ENCODE data around the gene VWA7.

The VWA7 gene

GRCh38 chr6:31736021-31736767 is 40.9 kb downstream of the VWA7 start, which contains the start of gene CLIC1:
Gene CLIC1, minus strand, starts transcription at chr6:31736530. Its CDS starts 230 bp downstream, at chr6:31736300.
- no peak for DNase-seq (ENCODE audit: low read depth)
- H3K4me3 ChIP-seq (ENCODE audit: low read length): peak within 1 kb of the TSS; percentile 81
- no peak for TF ChIP-seq CTCF (conservative IDR thresholded peaks at IDR 0.05; ENCODE audit: low read depth, low read length)

GRCh38 chr6:31734821-31735406 is 42.2 kb downstream of the VWA7 start:
- peak overlapping the region; percentile 81 for H3K4me3 ChIP-seq (ENCODE audit: low read length)
- DNase-seq (ENCODE audit: low read depth): no peak
- no peak for TF ChIP-seq CTCF (conservative IDR thresholded peaks at IDR 0.05; ENCODE audit: low read depth, low read length)

- TF ChIP-seq CTCF (conservative IDR thresholded peaks at IDR 0.05; ENCODE audit: low read depth, low read length): no peak
- DNase-seq (ENCODE audit: low read depth): no peak
- H3K4me3 ChIP-seq (ENCODE audit: low read length): peak overlapping the region; percentile 81
These were observed 42.8 kb downstream of the VWA7 start for GRCh38 chr6:31734247-31734820.

GRCh38 chr6:31733734-31734133 is 43.4 kb downstream of the VWA7 start:
- DNase-seq (ENCODE audit: low read depth): no peak
- peak overlapping the region; percentile 81 for H3K4me3 ChIP-seq (ENCODE audit: low read length)
- no peak for TF ChIP-seq CTCF (conservative IDR thresholded peaks at IDR 0.05; ENCODE audit: low read depth, low read length)

GRCh38 chr6:31732029-31732428 is 45.1 kb downstream of the VWA7 start:
- DNase-seq (ENCODE audit: low read depth): no peak
- no peak overlapping the region for H3K4me3 ChIP-seq (ENCODE audit: low read length)
- no peak for TF ChIP-seq CTCF (conservative IDR thresholded peaks at IDR 0.05; ENCODE audit: low read depth, low read length)

GRCh38 chr6:31730631-31731086 is 46.5 kb downstream of the VWA7 start:
- DNase-seq (ENCODE audit: low read depth): no peak
- H3K4me3 ChIP-seq (ENCODE audit: low read length): peak overlapping the region; percentile 72
- TF ChIP-seq CTCF (conservative IDR thresholded peaks at IDR 0.05; ENCODE audit: low read depth, low read length): no peak
